Measurements from ENCODE around the gene ENO1.

ENO1 gene

DNA sequence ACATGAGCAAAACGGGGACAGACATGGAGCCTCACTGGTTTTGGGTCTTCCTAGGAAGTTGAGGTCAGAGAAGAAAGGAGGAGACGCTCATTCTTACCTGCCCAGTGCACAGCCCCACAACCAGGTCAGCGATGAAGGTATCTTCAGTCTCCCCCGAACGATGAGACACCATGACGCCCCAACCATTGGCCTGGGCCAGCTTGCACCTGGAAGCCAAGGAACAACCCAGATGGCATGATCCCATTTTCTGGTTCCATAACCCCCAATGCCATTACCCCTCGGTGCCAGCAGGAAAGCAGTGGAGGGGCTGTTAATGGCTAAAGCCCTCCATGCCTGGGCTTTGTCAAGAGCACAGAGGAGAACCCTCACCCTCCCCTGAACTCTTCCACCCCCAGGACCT, 15.3 kb downstream of the ENO1 start:
- no peak overlapping the region for H3K4me3 ChIP-seq (ENCODE audit: low read depth, low read length)
- TF ChIP-seq, protein P1, sequence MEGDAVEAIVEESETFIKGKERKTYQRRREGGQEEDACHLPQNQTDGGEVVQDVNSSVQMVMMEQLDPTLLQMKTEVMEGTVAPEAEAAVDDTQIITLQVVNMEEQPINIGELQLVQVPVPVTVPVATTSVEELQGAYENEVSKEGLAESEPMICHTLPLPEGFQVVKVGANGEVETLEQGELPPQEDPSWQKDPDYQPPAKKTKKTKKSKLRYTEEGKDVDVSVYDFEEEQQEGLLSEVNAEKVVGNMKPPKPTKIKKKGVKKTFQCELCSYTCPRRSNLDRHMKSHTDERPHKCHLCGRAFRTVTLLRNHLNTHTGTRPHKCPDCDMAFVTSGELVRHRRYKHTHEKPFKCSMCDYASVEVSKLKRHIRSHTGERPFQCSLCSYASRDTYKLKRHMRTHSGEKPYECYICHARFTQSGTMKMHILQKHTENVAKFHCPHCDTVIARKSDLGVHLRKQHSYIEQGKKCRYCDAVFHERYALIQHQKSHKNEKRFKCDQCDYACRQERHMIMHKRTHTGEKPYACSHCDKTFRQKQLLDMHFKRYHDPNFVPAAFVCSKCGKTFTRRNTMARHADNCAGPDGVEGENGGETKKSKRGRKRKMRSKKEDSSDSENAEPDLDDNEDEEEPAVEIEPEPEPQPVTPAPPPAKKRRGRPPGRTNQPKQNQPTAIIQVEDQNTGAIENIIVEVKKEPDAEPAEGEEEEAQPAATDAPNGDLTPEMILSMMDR (IDR thresholded peaks at IDR 0.05; ENCODE audit: insufficient read depth, low read depth, low read length, missing control alignments): no peak
- DNase-seq (ENCODE audit: low read depth): no peak

DNA sequence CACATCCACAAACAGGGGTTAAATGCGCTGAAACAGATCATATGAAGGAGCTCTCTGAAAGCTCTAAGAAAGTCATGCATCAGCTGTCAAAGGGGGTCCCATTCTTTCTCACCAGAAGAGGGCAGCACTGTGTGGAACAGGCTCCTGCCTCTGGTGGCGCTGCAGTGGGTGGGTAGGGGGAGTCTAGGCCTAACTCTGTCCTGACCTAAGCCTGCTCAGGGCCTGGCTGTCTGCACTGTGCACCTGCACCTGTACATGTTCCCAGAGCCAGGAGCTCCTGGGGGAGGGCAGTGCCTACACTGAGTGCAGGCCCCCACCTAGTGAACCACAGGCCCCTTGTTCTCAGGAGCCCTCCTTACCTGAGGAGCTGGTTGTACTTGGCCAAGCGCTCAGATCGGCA, 16.0 kb downstream of the ENO1 start:
- no peak overlapping the region for H3K4me3 ChIP-seq (ENCODE audit: low read depth, low read length)
- TF ChIP-seq, protein P1 (IDR thresholded peaks at IDR 0.05; ENCODE audit: insufficient read depth, low read depth, low read length, missing control alignments): peak; percentile 56
- peak; percentile 48 for DNase-seq (ENCODE audit: low read depth)

DNA sequence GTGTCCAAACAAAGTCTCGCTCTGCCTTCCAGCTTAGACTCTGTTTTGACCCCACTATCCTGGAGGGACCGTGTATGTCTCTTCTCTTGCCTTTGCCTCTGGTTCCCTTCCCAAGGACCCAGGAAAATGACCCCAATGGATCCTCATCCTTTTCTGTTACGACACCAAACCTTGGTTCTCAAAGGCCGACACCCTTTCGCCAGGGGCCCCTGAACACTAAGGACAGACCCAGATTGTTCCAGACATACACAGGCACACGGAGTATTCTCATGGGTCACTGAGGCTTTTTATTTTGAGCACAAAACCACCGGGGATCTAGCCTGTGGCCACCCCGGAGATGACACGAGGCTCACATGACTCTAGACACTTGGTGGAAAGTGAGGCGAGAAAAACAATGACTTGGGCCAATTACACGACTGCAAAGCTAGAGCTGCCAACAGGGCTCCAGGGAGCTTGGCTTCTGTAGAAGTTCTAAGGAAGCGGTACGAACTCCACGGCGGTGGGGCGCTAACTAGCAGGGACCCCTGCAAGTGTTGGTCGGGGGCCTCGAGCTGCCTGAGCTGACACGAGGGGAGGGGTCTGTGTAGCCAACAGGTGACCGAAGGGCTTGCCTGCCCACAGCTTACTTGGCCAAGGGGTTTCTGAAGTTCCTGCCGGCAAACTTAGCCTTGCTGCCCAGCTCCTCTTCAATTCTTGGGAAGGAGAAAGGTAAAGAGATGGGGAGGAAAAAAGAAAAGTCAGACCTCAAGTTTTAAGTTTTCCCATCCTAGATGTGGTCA, 17.6 kb downstream of the ENO1 start:
- H3K4me3 ChIP-seq (ENCODE audit: low read depth, low read length): no peak overlapping the region
- TF ChIP-seq, protein P1 (IDR thresholded peaks at IDR 0.05; ENCODE audit: insufficient read depth, low read depth, low read length, missing control alignments): no peak
- DNase-seq (ENCODE audit: low read depth): no peak

DNA sequence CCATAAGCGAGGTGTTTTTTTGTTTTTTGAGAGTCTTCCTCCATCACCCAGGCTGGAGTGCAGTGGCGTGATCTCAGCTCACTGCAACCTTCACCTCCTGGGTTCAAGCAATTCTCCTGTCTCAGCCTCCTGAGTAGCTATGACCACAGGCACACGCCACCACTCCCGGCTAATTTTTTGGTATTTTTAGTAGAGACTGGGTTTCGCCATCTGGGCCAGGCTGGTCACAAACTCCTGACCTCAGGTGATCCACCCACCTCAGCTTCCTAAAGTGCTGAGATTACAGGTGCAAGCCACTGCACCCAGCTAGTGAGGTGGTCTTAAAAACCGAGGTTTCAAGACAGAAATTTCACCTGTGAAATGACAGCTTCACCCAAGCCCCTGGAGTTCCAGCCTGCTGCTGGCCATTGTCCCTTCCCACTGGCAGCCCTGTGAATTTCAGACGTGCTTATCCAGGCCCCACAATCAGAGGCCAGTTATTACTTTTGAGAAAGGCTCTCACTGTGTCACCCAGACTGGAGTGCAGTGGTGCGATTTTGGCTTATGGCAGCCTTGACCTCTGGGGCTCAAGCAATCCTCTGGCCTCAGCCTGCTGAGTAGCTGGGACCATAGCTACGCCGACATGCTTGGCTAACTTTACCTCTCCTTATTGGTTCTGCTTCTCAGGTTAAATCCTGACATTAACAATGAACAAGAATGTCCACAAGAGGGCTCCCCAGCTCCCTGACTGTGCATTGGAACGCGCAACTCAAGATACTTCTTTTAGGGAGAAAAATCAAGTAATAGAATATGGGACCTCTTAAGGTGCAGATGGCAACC, 19.4 kb downstream of the ENO1 start:
- no peak overlapping the region for H3K4me3 ChIP-seq (ENCODE audit: low read depth, low read length)
- TF ChIP-seq, protein P1 (IDR thresholded peaks at IDR 0.05; ENCODE audit: insufficient read depth, low read depth, low read length, missing control alignments): peak; percentile 60
- peak; percentile 72 for DNase-seq (ENCODE audit: low read depth)

DNA sequence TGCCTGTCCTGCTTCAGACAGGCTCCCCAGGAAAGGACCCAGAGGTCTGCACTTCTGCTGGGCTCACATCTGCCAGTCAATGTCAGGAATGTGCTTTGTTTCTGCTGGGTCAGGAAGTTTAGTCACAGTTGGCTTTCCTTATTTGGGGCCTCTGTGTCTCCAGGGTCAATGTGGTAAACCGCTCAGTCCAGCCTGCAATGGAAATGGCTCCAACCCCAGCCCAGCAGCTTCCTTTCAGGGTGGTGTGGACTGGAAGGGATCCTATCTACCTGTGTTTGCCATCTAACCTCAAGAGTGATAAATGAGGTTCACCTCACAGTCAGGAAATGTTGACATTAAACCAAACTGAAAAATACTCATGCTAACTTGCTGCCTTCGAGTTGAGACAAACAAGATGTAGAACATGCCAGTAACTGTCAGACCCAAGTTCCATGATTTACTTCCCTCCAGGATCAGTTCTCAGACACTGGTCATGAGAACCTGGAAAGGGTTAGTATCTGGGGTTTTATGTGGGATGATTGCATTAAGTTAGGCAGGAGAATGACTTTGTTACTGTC, 20.3 kb downstream of the ENO1 start:
- DNase-seq (ENCODE audit: low read depth): no peak
- TF ChIP-seq, protein P1 (IDR thresholded peaks at IDR 0.05; ENCODE audit: insufficient read depth, low read depth, low read length, missing control alignments): no peak
- H3K4me3 ChIP-seq (ENCODE audit: low read depth, low read length): no peak overlapping the region

DNA sequence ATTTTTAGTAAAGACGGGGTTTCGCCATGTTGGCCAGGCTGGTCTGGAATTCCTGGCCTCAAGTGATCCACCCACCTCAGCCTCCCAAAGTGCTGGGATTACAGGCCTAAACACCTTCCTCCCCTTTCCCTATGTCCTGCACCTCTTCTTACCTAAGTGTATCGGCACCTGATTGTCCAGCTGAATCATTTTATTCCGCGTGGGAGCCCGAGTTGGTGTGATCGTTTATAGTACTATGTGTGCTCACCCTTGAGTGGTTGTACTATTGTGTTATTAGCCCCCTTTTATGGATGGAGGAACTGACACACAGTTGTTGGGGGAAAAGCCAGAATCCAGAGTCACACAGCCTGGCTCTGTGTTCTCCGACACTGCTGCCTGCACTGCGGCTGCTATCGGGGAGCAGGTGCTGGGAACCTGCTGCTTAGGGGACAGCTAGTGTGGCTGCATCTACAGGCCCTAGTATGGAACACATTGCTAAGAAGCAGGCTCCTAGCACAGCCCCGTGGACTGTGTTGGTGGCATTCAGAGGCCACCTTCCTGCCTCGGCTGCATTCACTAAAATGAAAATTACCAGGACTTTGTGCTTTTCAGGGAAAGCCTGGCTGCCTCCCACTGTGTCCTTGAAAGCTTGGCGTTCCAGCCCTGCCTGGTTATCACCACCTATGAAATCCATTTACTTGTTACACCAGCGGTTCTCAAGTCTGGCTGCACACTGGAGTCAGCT, 21.6 kb downstream of the ENO1 start:
- no peak for DNase-seq (ENCODE audit: low read depth)
- H3K4me3 ChIP-seq (ENCODE audit: low read depth, low read length): no peak overlapping the region
- TF ChIP-seq, protein P1 (IDR thresholded peaks at IDR 0.05; ENCODE audit: insufficient read depth, low read depth, low read length, missing control alignments): no peak

Data from GM12865 (cell line).